COLO668 (cell line): ENCODE results near the gene IRS2.

ENCODE experiments used
- DNase-seq: peaks from one replicate; lab custom pipeline; 2025; ENCODE audit not compliant: unreplicated experiment; lab: John Stamatoyannopoulos, UW

IRS2 gene

GRCh38 chr13:109712124-109712722 is 74.2 kb downstream of the IRS2 start:
- no peak for DNase-seq

GRCh38 chr13:109707742-109708617 is 78.4 kb downstream of the IRS2 start:
- no peak for DNase-seq

GRCh38 chr13:109707044-109707741 is 79.2 kb downstream of the IRS2 start:
- DNase-seq: peak; percentile 51

GRCh38 chr13:109706015-109706715 is 80.2 kb downstream of the IRS2 start:
- no peak for DNase-seq

- peak; percentile 83 for DNase-seq
These were observed 81.4 kb downstream of the IRS2 start for GRCh38 chr13:109704771-109705635.

GRCh38 chr13:109703250-109703649 is 83.1 kb downstream of the IRS2 start:
- DNase-seq: no peak
